Neural cell (in vitro differentiated cells): ENCODE data around the gene PIGO. TPM values are rescaled to one million over a fixed set of nuclear protein-coding genes. Genes with fewer than 3 reads are reported as not detected.

Experiments
- H2AFZ ChIP-seq: fragments of 200-600, 300-800 bp; sonication (generic), shearing (Covaris generic); 2 replicates; pipeline ENCODE4 v1.6.0; 2014; ENCODE audit warnings: low read depth, mild to moderate bottlenecking, antibody characterized with exemption, low read length, moderate library complexity
- H3F3A ChIP-seq: fragments of 200-600 bp; shearing (Covaris generic); 2 replicates; pipeline ENCODE4 v1.6.1; 2016; ENCODE audit warnings: mild to moderate bottlenecking, moderate library complexity, mixed read lengths, antibody characterized with exemption, low read length; ENCODE audit not compliant: insufficient read depth, poor library complexity, severe bottlenecking
- H3K27ac ChIP-seq: fragments of 200-600, 300-800 bp; sonication (generic), shearing (Covaris generic); 2 replicates; pipeline ENCODE4 v1.5.1; 2014; ENCODE audit warnings: mild to moderate bottlenecking, low read length, moderate library complexity
- H3K27me3 ChIP-seq: fragments of 300-800, 200-600 bp; sonication (generic), shearing (Covaris generic); 2 replicates; pipeline ENCODE4 v1.6.0; 2014; ENCODE audit warnings: mild to moderate bottlenecking, low read depth, low read length, moderate library complexity; ENCODE audit not compliant: insufficient read depth
- H3K36me3 ChIP-seq: fragments of 300-800, 200-600 bp; sonication (generic), shearing (Covaris generic); 2 replicates; pipeline ENCODE4 v1.5.1; 2014; ENCODE audit warnings: mild to moderate bottlenecking, antibody characterized with exemption, low read length, moderate library complexity; ENCODE audit not compliant: insufficient read depth
- H3K4me2 ChIP-seq: fragments of 300-800, 200-600 bp; sonication (generic), shearing (Covaris generic); 2 replicates; pipeline ENCODE4 v1.6.0; 2014; ENCODE audit warnings: mild to moderate bottlenecking, low read length
- H3K4me3 ChIP-seq: fragments of 300-800, 200-600 bp; sonication (generic), shearing (Covaris generic); 2 replicates; pipeline ENCODE4 v1.5.1; 2014; ENCODE audit warnings: mild to moderate bottlenecking, low read length, moderate library complexity
- H3K79me2 ChIP-seq: fragments of 200-600 bp; shearing (Covaris generic); replicated peaks from 2 replicates; pipeline ENCODE4 v1.6.0; 2014; ENCODE audit warnings: mild to moderate bottlenecking, low read length, moderate library complexity; ENCODE audit not compliant: insufficient read depth
- H3K9ac ChIP-seq: fragments of 300-800, 200-600 bp; sonication (generic), shearing (Covaris generic); 2 replicates; pipeline ENCODE4 v1.6.1; 2016; ENCODE audit warnings: mild to moderate bottlenecking, low read length, mixed read lengths
- H3K9me2 ChIP-seq: fragments of 200-600 bp; shearing (Covaris generic); 2 replicates; pipeline ENCODE4 v1.6.1; 2016; ENCODE audit warnings: mild to moderate bottlenecking, low read length, mixed read lengths; ENCODE audit not compliant: insufficient read depth
- H3K9me3 ChIP-seq: fragments of 200-600, 300-800 bp; sonication (generic), shearing (Covaris generic); 2 replicates; pipeline ENCODE4 v1.6.1; 2016; ENCODE audit warnings: mild to moderate bottlenecking, mixed run types, low read length, moderate library complexity, mixed read lengths
- H4K20me1 ChIP-seq: fragments of 200-600 bp; shearing (Covaris generic); 2 replicates; pipeline ENCODE4 v1.6.1; 2016; ENCODE audit warnings: mild to moderate bottlenecking, mixed run types; ENCODE audit not compliant: insufficient read depth
- CTCF ChIP-seq: fragments of 450-650 bp; IDR thresholded peaks from 2 replicates; pipeline ENCODE4 v1.5.1; 2014; ENCODE audit warnings: antibody characterized with exemption, mild to moderate bottlenecking, moderate library complexity; ENCODE audit not compliant: poor library complexity, severe bottlenecking
- EP300 ChIP-seq: fragments of 450-650 bp; conservative IDR thresholded peaks from 2 replicates; pipeline ENCODE4 v1.6.1; 2014; ENCODE audit warnings: antibody characterized with exemption, mild to moderate bottlenecking, moderate library complexity; ENCODE audit not compliant: poor library complexity, severe bottlenecking
- EZH2 ChIP-seq: fragments of 200-600, 300-800 bp; shearing (Covaris generic), sonication (generic); IDR thresholded peaks from 2 replicates; pipeline ENCODE4 v1.6.1; 2014; ENCODE audit warnings: antibody characterized with exemption, low read length, borderline replicate concordance, mild to moderate bottlenecking; ENCODE audit not compliant: insufficient read depth, poor library complexity, severe bottlenecking
- MXI1 ChIP-seq: fragments of 450-650 bp; conservative IDR thresholded peaks from 2 replicates; pipeline ENCODE4 v1.6.1; 2014; ENCODE audit warnings: antibody characterized with exemption, mild to moderate bottlenecking; ENCODE audit not compliant: poor library complexity, severe bottlenecking
- POLR2AphosphoS5 ChIP-seq: IDR thresholded peaks from 2 replicates; pipeline ENCODE4 v1.6.1; 2012
- RAD21 ChIP-seq: fragments of 450-650 bp; conservative IDR thresholded peaks from 2 replicates; pipeline ENCODE4 v1.6.1; 2014; ENCODE audit warnings: antibody characterized with exemption, mild to moderate bottlenecking, moderate library complexity
- REST ChIP-seq: IDR thresholded peaks from 2 replicates; pipeline ENCODE4 v1.6.1; 2012; ENCODE audit warnings: borderline replicate concordance
- SMC3 ChIP-seq: fragments of 450-650 bp; conservative IDR thresholded peaks from 2 replicates; pipeline ENCODE4 v1.6.1; 2014; ENCODE audit warnings: antibody characterized with exemption, mild to moderate bottlenecking, moderate library complexity; ENCODE audit not compliant: poor library complexity
- TAF1 ChIP-seq: IDR thresholded peaks from 2 replicates; pipeline ENCODE4 v1.6.1; 2012; ENCODE audit warnings: low read depth
- polyA plus RNA-seq: library from polyadenylated mRNA; depleted of rRNA; stranded (reverse); fragments of >200 nt; gene quantifications from 2 replicates; pipeline ENCODE4 v1.2.3, GENCODE V29; 2014

PIGO gene
- polyA plus RNA-seq, 1 donor from 2014 or later = 8.5 TPM

GRCh38 chr9:35135988-35136387 lies 39.6 kb upstream of the PIGO start:
- Histone ChIP-seq H3K79me2 (no peaks in the 10 kb centered on the region), H3K4me3 (no peak overlapping the region), H3K27ac (no peak overlapping the region), H3K9me3 (no peaks in the 10 kb centered on the region), H3K9me2 (no peaks in the 10 kb centered on the region), H3F3A (no peaks in the 10 kb centered on the region), H3K27me3 (no peaks in the 10 kb centered on the region), H3K36me3 (no peaks in the 10 kb centered on the region), H2AFZ (no peak overlapping the region), H4K20me1 (no peaks in the 10 kb centered on the region), H3K9ac (no peak overlapping the region), H3K4me2 (no peak overlapping the region)
- TF ChIP-seq MXI1 (no peak), EP300 (no peak), SMC3 (no peak), REST (no peak), EZH2 (no peak), POLR2AphosphoS5 (no peak), RAD21 (no peak), CTCF (no peak), TAF1 (no peak)

GRCh38 chr9:35134920-35135319 lies 38.5 kb upstream of the PIGO start:
- no peaks in the 10 kb centered on the region for H3K36me3 ChIP-seq
- no peaks in the 10 kb centered on the region for H3K9me3 ChIP-seq
- no peak for TF ChIP-seq RAD21
- TF ChIP-seq CTCF = no peak
- no peak for TF ChIP-seq POLR2AphosphoS5
- TF ChIP-seq EZH2 = no peak
- no peak for TF ChIP-seq SMC3
- no peak for TF ChIP-seq EP300
- no peak for TF ChIP-seq TAF1
- no peak for TF ChIP-seq MXI1
- no peak for TF ChIP-seq REST

More at GRCh38 chr9:35134920-35135319, 38.5 kb upstream of the PIGO start:
- H3K9me2 ChIP-seq = no peaks in the 10 kb centered on the region
- no peaks in the 10 kb centered on the region for H3K79me2 ChIP-seq
- no peak overlapping the region for H3K4me2 ChIP-seq
- H4K20me1 ChIP-seq = no peaks in the 10 kb centered on the region
- no peak overlapping the region for H2AFZ ChIP-seq
- no peaks in the 10 kb centered on the region for H3K27me3 ChIP-seq
- H3K4me3 ChIP-seq = no peak overlapping the region
- H3F3A ChIP-seq = no peaks in the 10 kb centered on the region
- no peak overlapping the region for H3K9ac ChIP-seq
- no peak overlapping the region for H3K27ac ChIP-seq
